ENCODE measurements around the gene RHOF. TPM values are rescaled to one million over a fixed set of nuclear protein-coding genes. Genes with fewer than 3 reads are reported as not detected.

The RHOF gene
- total RNA-seq, 1 experiment from 2014 or later: 29.1 TPM

DNA sequence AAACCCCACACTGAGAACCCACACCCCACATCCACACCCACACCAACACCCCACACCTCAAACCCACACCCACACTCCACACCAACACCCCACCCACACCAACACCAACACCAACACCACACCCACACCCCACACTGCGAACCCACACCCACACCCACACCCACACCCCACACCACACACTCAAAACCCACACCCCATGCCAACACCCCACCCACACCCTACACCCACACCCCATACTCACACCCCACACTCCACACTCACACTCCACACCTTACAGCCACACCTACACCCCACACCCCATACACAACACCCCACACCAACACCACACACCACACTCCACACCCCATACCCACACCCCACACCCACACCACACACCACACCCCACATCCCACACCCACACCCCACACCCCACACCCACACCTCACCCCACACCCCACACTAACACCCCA is 43.0 kb downstream of the RHOF start:
- H3K4me1 Mint-ChIP-seq: peaks cover 0 to 7% of the 10 kb centered on the region in 2 experiments; a peak in 3 of 4 replicates
- H3K36me3 Mint-ChIP-seq (ENCODE audit: insufficient read depth in 1 of 3, low read depth in 3 of 3): peaks cover 11 to 36% (median 15%) of the 10 kb centered on the region in 3 experiments
- Histone ChIP-seq H3K23ac (ENCODE audit: insufficient read length, low read depth, low read length) (no peak overlapping the region), H3K23me2 (ENCODE audit: insufficient read length, low read depth, low read length, poor library complexity, severe bottlenecking) (no peaks in the 10 kb centered on the region), H2BK12ac (ENCODE audit: insufficient read length, low read depth, low read length) (no peak overlapping the region), H3K27me3 (ENCODE audit: insufficient read depth, low read length) (no peaks in the 10 kb centered on the region), H3K4me1 (ENCODE audit: insufficient read depth, low read length) (no peaks in the 10 kb centered on the region), H3K18ac (ENCODE audit: insufficient read length, low read depth, low read length) (no peak overlapping the region), H2BK15ac (ENCODE audit: low read depth, low read length) (no peak overlapping the region), H2AK5ac (ENCODE audit: insufficient read length, low read length) (no peak overlapping the region), H3K9me3 (ENCODE audit: control insufficient read depth, low read depth, low read length) (no peaks in the 10 kb centered on the region), H4K91ac (ENCODE audit: insufficient read length, low read depth, low read length) (no peak overlapping the region), H3K9ac (ENCODE audit: extremely low read depth, insufficient read length, low read length) (no peak overlapping the region), H2BK5ac (ENCODE audit: insufficient read length, low read length) (no peak overlapping the region), H3T11ph (ENCODE audit: low read length) (no peak overlapping the region), H2BK120ac (ENCODE audit: low read depth, low read length, poor library complexity, severe bottlenecking) (no peak overlapping the region), H3K4me2 (ENCODE audit: insufficient read depth, insufficient read length, low read length) (no peak overlapping the region), H3K14ac (ENCODE audit: insufficient read depth, low read length) (no peak overlapping the region), H3K56ac (ENCODE audit: insufficient read length, low read depth, low read length) (no peak overlapping the region), H3K27ac (ENCODE audit: insufficient read length, low read depth, low read length) (no peak overlapping the region), H3K79me1 (ENCODE audit: insufficient read depth, low read depth, low read length, poor library complexity, severe bottlenecking) (no peaks in the 10 kb centered on the region), H4K5ac (ENCODE audit: insufficient read length, low read depth, low read length) (no peak overlapping the region), H4K8ac (replicated peaks; ENCODE audit: insufficient read length, low read depth, low read length) (no peak overlapping the region), H3K4ac (ENCODE audit: low read depth, low read length) (no peak overlapping the region), H2BK20ac (ENCODE audit: low read depth, low read length, poor library complexity, severe bottlenecking) (no peak overlapping the region), H3K79me2 (ENCODE audit: insufficient read depth, low read length) (no peaks in the 10 kb centered on the region), H4K20me1 (ENCODE audit: control insufficient read depth, insufficient read depth, insufficient read length) (no peaks in the 10 kb centered on the region), H2AFZ (ENCODE audit: low read length) (no peak overlapping the region)
- TF ChIP-seq CTCF (conservative IDR thresholded peaks at IDR 0.05): no peak
- DNase-seq: no peak
- no peaks in the 10 kb centered on the region for H3K9me3 Mint-ChIP-seq
- no peaks in the 10 kb centered on the region for H3K27me3 Mint-ChIP-seq (ENCODE audit: low read depth)
- H3K27ac Mint-ChIP-seq: no peak overlapping the region
- H3K4me3 Mint-ChIP-seq: no peak overlapping the region
- no CpG with 5 or more reads among the region's 1 CpG for WGBS (ENCODE audit: extremely low coverage, insufficient read length, low lambda C conversion rate)
